Embryonic facial prominence (tissue), 1 donor: ENCODE measurements around the gene ZNF491.
"Not testable (repeated sequence)": the region's sequence is repeated elsewhere in the genome, so short reads cannot be mapped to it uniquely, and the experiment has no call there.

Experiments
- DNase-seq: peaks from one replicate; pipeline ENCODE4 v3.0.0-alpha.2; 2016; ENCODE audit errors: extremely low spot score

Gene ZNF491

DNA sequence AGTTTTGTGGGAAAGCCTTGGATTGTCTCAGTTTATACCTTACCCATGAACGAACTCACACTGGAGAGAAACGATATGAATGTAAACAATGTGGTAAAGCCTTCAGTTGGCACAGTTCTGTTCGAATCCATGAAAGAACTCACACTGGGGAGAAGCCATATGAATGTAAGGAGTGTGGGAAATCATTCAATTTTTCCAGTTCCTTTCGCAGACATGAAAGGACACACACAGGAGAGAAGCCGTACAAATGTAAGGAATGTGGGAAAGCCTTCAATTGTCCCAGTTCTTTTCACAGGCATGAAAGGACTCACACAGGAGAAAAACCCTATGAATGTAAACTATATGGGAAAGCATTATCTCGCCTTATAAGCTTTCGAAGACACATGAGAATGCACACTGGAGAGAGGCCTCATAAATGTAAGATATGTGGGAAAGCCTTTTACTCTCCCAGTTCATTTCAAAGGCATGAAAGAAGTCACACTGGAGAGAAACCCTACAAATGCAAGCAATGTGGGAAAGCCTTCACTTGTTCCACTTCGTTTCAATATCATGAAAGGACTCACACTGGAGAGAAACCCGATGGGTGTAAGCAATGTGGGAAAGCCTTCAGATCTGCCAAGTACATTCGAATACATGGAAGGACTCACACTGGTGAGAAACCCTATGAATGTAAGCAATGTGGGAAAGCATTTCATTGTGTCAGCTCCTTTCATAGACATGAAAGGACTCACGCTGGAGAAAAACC lies 8.2 kb downstream of the ZNF491 start:
- DNase-seq: no peak

GRCh38 chr19:11807099-11807380 lies 8.7 kb downstream of the ZNF491 start:
- DNase-seq: no peak

DNA sequence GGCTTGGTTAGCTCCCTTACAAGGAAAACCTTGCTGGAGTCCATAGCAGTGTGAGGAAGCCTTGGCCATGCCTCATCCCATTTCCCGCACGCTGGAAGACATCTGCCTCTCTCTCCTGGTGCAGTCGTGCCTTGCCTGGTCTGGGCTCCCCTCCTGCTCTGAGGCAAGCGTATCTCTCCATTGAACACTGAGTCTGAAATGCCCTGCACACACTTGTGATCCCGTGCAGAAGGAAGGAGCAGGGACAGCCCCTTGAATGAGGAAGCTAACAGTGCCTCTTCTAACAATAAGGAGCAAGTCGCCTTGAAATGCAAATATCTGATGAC lies 15.3 kb downstream of the ZNF491 start:
- no peak for DNase-seq

- peak; percentile 76 for DNase-seq
These were observed 15.8 kb downstream of the ZNF491 start, which contains the start of gene ZNF440 for GRCh38 chr19:11814029-11814699. TSS of gene ZNF440 (plus strand) at chr19:11814273. CDS start at chr19:11814448, 175 bp downstream.

GRCh38 chr19:11814700-11815035 lies 16.3 kb downstream of the ZNF491 start:
- DNase-seq: no peak

- no peak for DNase-seq
These were observed 23.3 kb downstream of the ZNF491 start for GRCh38 chr19:11821474-11822109.

DNA sequence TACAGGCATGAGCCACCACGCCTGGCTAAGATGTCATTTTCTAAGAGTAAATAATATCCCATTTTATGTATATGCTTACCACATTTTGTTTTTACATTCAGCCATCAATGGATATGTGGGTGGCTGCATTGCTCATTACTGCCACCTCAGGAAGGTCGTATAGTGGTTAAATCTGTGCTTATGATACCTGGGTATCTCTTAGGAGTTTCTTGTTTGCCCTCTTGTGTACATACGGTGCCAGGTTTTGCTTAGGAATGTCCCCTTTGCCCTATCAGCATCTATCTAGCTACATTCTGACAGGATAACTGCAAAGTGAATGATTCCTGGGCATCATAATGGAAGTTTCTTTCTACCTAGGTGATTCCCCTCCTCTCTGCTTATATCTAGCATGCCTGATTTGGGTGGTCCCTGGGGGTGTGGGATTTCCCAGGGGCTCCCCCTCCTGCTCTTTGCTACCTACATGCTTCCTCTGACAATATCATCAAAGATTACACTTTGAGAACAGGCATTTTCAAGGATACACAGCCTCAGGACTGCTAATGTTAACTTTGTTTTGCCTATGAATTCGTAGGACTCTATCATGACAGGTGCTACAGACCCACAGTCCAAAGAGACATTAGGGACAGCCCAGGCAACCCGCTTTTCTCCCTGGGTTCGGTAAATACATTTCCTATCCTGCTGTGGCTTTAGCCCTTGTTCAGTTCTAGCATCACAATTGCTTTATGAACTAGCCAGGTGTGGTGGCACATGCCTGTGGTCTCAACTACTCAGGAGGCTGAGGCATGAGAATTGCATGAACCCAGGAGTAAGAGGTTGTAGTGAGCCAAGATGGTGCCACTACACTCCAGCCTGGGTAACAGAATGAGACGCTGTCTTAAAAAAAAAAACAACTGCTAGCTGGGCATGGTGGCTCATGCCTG lies 30.9 kb downstream of the ZNF491 start:
- DNase-seq: not testable (repeated sequence)

GRCh38 chr19:11832253-11832912 lies 34.1 kb downstream of the ZNF491 start:
- DNase-seq: no peak

- no peak for DNase-seq
These were observed 35.2 kb downstream of the ZNF491 start for GRCh38 chr19:11833541-11833940.

- not testable (repeated sequence) for DNase-seq
These were observed 37.3 kb downstream of the ZNF491 start for GRCh38 chr19:11835626-11836066.

DNA sequence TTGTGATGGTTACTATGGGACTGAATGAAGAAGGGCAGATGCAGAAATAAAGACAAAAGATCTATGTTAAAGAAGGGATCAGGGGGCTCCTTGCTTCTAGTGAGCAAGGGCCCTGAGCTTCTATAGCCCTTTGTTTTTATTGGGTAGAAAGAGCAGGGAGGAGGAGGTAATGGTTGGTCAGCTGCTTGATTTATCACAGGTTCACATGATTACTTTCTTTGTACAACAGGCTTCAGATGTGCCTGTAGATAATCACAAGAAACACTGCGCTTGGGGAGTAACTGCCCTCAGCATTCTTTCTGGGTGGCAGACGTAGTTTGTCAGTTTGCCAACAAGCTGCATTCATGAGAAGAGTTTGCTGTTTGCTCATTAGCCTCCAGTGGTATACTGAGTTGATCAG lies 45.4 kb downstream of the ZNF491 start:
- no peak for DNase-seq

- not testable (repeated sequence) for DNase-seq
These were observed 49.3 kb downstream of the ZNF491 start for GRCh38 chr19:11847615-11848014.

- DNase-seq: no peak
These were observed 49.9 kb downstream of the ZNF491 start for GRCh38 chr19:11848200-11848593.

DNA sequence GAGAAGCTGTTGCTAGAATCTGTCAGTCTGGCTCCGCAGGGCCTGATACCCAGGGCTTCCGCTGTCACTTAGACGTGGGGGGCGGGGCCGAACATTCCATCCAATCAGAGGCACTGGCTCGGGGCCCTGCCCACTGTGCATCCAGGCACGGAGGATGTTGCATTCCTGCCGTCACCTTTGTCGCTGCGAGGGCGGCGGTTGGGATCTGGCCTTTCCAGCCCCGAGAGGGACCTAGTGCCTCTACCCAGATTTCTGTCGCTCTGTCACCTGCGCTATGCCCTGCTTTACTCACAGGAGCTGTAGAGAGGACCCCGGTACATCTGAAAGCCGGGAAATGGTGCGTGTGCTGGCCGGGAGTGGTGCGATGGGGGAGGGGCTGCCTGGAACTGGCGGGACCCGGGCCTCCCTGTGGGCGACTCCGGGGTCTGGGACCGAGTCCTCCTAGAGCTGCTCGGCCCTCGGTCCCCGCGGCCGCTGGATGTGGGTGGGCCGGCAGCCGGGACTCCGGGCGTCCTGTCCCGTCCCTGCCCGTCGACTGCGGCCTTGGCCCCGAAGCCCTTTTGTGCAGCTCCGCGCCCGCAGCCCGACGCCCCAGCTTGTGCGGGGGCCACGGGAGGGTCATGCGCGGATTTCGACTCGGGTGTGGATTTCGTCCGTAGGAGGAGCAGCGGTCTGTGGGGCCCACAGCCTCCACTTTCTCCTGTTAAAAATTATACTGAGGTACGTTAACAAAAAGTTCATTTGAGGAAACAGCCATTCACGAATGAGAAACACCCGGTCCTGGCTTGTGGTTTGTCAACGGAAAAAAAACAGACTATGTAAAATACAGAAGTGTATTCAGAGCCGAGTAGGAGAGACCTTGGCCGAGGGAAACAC lies 50.5 kb downstream of the ZNF491 start, which contains the start of gene ZNF439:
TSS of gene ZNF439 (plus strand) at position 133 of the 876 bp plus-strand sequence. CDS start at position 275, 142 bp downstream.
- DNase-seq: peak; percentile 50

DNA sequence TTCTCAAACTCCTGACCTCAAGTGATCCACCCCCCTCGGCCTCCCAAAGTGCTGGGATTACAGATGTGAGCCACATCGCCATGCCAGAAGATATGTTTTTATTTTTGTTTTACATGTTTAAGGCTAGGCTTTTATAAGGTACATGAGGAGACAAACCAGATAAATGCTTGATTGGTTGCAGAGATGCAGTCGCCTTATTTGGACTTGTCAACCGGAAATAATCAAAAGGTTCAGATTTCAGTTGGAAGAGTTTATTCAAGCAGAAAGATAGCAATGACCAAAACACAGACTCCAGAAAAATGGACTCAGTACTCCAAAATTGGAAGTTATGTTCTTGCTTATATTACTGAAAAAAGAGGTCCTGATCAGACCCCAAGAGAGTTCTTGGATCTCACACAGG lies 52.0 kb downstream of the ZNF491 start:
- DNase-seq: not testable (repeated sequence)

- DNase-seq: no peak
These were observed 55.0 kb downstream of the ZNF491 start for GRCh38 chr19:11853358-11853757.

- no peak for DNase-seq
These were observed 58.4 kb downstream of the ZNF491 start for GRCh38 chr19:11856596-11857250.
